GM19035 (cell line): ENCODE measurements around the gene LTBR.
"Not testable (repeated sequence)": the region's sequence is repeated elsewhere in the genome, so short reads cannot be mapped to it uniquely, and the experiment has no call there.

Experiments used
- ATAC-seq: cut with Tn5 transposase; IDR thresholded peaks from one replicate; pipeline ENCODE4 v1.9.1; 2021; ENCODE audit not compliant: unreplicated experiment

Gene LTBR

DNA sequence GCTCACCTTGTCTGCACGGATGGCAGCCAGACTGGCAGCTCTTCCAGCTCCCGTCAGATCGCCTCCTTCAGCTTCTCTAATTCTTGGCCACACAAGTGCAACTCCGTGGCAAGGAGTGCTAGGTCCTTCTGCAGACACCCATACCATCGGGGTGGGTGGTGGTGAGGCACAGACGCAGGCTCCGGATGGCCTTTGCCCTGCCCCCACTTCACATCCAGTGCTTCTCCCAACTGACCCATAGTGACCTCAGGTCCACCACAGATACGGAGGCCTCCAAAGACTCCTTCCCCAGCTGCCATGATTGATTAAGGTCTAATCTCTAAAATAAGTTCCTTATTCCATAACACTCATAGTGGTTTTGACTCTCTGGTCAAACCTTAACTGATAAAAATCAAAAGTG, 40.9 kb downstream of the LTBR start:
- ATAC-seq: no peak

DNA sequence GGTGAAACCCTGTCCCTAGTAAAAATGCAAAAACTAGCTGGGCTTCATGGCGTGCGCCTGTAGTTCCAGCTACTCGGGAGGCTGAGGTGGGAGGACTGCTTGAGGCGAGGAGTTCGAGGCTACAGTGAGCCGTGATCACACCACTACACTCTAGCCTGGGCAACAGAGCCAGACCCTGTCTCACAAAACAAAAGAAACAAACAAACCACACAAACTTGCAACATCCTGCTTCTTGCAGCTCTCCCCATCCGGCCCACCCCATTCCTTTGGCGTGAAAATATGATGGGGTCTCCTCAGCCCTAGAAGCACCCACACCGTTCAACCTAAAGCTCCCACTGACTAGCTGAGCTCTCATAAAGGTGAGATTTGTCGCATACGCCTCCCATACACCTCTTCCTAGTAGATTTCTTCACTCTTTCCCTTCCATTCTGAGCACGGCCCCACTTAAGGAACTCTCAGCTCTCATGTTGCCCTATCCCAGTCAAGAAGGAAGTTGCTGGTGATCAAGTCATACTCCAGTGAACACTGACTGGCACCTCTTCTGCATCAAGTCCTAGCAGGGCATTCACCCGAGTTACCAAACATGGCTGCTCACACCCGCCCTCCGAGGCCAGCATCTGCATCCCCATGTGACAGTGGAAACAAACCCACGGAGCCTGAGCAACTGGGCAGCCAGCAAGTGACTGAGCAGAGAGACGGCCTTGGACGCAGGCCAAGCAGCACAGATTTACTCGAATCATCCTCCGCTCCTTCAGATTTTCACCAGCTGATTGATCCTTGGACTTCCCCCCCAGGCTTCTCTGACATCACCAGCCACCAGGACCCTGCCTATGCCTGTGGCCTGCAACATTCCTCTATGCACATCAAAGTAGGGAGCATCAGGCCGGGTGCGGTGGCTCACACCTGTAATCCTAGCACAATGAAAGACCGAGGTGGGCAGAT, 41.9 kb downstream of the LTBR start:
- no peak for ATAC-seq

- ATAC-seq: peak; percentile 68
These were observed 43.1 kb downstream of the LTBR start for GRCh38 chr12:6426882-6427671.

- ATAC-seq: not testable (repeated sequence)
These were observed 43.8 kb downstream of the LTBR start for GRCh38 chr12:6427796-6428195.

DNA sequence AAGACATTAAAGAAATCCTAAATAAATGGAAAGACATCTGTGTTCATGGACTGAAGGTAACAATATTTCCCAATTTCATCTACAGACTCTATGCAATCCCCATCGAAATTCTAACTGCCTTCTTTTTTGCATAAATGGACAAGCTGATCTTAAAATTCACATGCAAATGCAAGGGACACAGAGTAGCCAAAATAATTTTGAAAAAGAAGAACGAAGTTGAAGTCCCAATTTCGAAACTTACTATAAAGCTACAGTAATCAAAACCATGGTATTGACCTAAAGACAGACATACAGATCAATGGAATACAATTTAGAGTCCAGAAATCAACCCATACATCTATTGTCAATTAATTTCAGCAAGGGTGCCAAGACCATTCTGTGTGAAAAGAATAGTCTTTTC, 44.4 kb downstream of the LTBR start:
- no peak for ATAC-seq

- no peak for ATAC-seq
These were observed 46.4 kb downstream of the LTBR start for GRCh38 chr12:6430124-6430989.

DNA sequence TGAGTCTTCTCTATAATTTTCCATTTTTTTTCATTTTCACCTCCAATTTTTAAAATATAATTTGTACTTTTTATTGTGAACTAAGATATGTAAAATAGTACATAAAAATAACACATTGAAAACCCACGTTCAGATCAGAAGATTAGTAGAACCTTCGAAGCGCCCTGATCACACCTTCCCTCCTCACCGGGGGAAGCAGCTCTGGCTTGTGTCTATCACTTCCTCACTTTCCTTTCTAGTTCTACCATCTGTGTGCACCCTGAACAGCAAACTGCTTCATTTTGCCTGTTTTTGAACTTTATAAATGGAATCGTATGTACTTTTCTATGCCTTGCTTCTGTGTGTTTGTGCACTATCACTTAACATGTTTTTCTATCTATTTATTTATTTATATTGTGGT, 49.0 kb downstream of the LTBR start:
- no peak for ATAC-seq

- no peak for ATAC-seq
These were observed 50.5 kb downstream of the LTBR start for GRCh38 chr12:6434205-6435140.

DNA sequence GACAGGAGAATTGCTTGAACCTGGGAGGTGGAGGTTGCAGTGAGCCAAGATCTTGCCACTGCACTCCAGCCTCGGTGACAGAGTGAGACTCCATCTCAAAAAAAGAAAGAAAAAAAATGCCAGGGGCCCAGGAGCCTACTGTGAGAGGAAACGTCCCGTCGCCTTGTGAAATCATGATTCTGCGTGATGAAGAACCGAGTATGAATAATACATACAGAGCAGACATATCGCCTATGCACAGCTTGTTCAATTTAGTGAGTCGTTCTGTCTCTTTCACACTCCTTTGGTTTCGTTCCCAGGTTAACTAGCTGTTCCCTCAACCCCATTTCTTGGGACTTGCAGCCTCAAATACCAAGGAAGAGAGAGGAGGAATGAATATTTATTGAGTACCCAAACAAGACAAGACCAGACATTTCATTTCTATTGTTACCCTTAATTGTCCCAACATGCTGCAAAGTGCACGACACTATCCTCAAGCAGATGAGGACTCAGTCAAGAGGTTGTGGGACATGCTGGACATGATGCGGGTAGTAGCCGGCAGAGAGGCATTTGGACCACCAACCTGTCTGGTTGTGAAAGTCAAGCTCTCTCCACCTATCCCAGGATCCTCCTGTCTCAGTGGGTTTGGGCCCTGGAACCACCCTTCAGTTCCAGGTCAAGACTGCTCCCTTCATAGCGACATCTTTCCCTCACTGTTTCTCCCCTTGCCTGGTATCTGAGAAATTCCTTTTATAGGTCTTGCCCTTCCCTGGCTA, 52.2 kb downstream of the LTBR start:
- ATAC-seq: no peak

GRCh38 chr12:6437586-6437985, 53.6 kb downstream of the LTBR start:
- no peak for ATAC-seq

GRCh38 chr12:6438345-6438744, 54.4 kb downstream of the LTBR start:
- ATAC-seq: no peak

- ATAC-seq: no peak
These were observed 56.4 kb downstream of the LTBR start for GRCh38 chr12:6440391-6440790.
